IPS DF 4.7 (cell line): Measurements from ENCODE around the gene ATXN3.

ENCODE experiments used
- DNase-seq: peaks from one replicate; pipeline ENCODE4 v3.0.0-alpha.2; 2013; ENCODE audit warnings: low spot score; ENCODE audit errors: extremely low read depth

ATXN3 gene

GRCh38 chr14:92009604-92010003 is 96.8 kb downstream of the ATXN3 start:
- DNase-seq = no peak
